ENCODE data around the gene CELSR1. TPM values are rescaled to one million over a fixed set of nuclear protein-coding genes. Genes with fewer than 3 reads are reported as not detected.
"Not testable (repeated sequence)": the region's sequence is repeated elsewhere in the genome, so short reads cannot be mapped to it uniquely, and the experiment has no call there.

The CELSR1 gene
- total RNA-seq, 1 experiment from 2014 or later, result 8.7 TPM

- DNase-seq (ENCODE audit: extremely low read depth, low read depth), result no peak
Measured at GRCh38 chr22:46484861-46485595, 52.4 kb downstream of the CELSR1 start.

GRCh38 chr22:46484156-46484860 lies 53.1 kb downstream of the CELSR1 start:
- no peak for DNase-seq (ENCODE audit: extremely low read depth, low read depth)

GRCh38 chr22:46483353-46483752 lies 54.1 kb downstream of the CELSR1 start:
- no peak for DNase-seq (ENCODE audit: extremely low read depth, low read depth)

- DNase-seq (ENCODE audit: extremely low read depth, low read depth), result no peak
Measured at GRCh38 chr22:46482056-46482675, 55.3 kb downstream of the CELSR1 start.

GRCh38 chr22:46481386-46481785 lies 56.0 kb downstream of the CELSR1 start:
- DNase-seq (ENCODE audit: extremely low read depth, low read depth), result no peak

- DNase-seq (ENCODE audit: extremely low read depth, low read depth), result no peak
Measured at GRCh38 chr22:46480396-46480795, 57.0 kb downstream of the CELSR1 start.

GRCh38 chr22:46479046-46479445 lies 58.4 kb downstream of the CELSR1 start:
- DNase-seq (ENCODE audit: extremely low read depth, low read depth), result no peak

- no peak for DNase-seq (ENCODE audit: extremely low read depth, low read depth)
Measured at GRCh38 chr22:46478083-46478551, 59.3 kb downstream of the CELSR1 start.

- no peak for DNase-seq (ENCODE audit: extremely low read depth, low read depth)
Measured at GRCh38 chr22:46476547-46476941, 60.9 kb downstream of the CELSR1 start.

- no peak for DNase-seq (ENCODE audit: extremely low read depth, low read depth)
Measured at GRCh38 chr22:46473896-46474557, 63.4 kb downstream of the CELSR1 start.

- no peak for DNase-seq (ENCODE audit: extremely low read depth, low read depth)
Measured at GRCh38 chr22:46473021-46473779, 64.2 kb downstream of the CELSR1 start.

- DNase-seq (ENCODE audit: extremely low read depth, low read depth), result no peak
Measured at GRCh38 chr22:46472722-46473016, 64.8 kb downstream of the CELSR1 start.

- DNase-seq (ENCODE audit: extremely low read depth, low read depth), result no peak
Measured at GRCh38 chr22:46471901-46472721, 65.3 kb downstream of the CELSR1 start.

- not testable (repeated sequence) for DNase-seq (ENCODE audit: extremely low read depth, low read depth)
Measured at GRCh38 chr22:46471330-46471729, 66.1 kb downstream of the CELSR1 start.

GRCh38 chr22:46469711-46470110 lies 67.7 kb downstream of the CELSR1 start:
- DNase-seq (ENCODE audit: extremely low read depth, low read depth), result no peak

- DNase-seq (ENCODE audit: extremely low read depth, low read depth), result no peak
Measured at GRCh38 chr22:46467006-46467405, 70.4 kb downstream of the CELSR1 start.

GRCh38 chr22:46466255-46466676 lies 71.2 kb downstream of the CELSR1 start:
- no peak for DNase-seq (ENCODE audit: extremely low read depth, low read depth)

GRCh38 chr22:46465793-46466192 lies 71.6 kb downstream of the CELSR1 start:
- no peak for DNase-seq (ENCODE audit: extremely low read depth, low read depth)

GRCh38 chr22:46465345-46465720 lies 72.1 kb downstream of the CELSR1 start:
- no peak for DNase-seq (ENCODE audit: extremely low read depth, low read depth)
